Stimulated activated CD4-positive, alpha-beta T cell treated with anti-CD3 and anti-CD28 coated beads, Interleukin-15, amount 100 ng/mL, for 24 hours (primary cell): ENCODE measurements around the gene GABRR1.
A peak's percentile ranks its signal among the peaks of the same experiment; 100 is the strongest.
"Not testable (repeated sequence)": the region's sequence is repeated elsewhere in the genome, so short reads cannot be mapped to it uniquely, and the experiment has no call there.

ENCODE experiments used
- DNase-seq: peaks from one replicate; pipeline ENCODE4 v3.0.0-alpha.2; 2020

GABRR1 gene

DNA sequence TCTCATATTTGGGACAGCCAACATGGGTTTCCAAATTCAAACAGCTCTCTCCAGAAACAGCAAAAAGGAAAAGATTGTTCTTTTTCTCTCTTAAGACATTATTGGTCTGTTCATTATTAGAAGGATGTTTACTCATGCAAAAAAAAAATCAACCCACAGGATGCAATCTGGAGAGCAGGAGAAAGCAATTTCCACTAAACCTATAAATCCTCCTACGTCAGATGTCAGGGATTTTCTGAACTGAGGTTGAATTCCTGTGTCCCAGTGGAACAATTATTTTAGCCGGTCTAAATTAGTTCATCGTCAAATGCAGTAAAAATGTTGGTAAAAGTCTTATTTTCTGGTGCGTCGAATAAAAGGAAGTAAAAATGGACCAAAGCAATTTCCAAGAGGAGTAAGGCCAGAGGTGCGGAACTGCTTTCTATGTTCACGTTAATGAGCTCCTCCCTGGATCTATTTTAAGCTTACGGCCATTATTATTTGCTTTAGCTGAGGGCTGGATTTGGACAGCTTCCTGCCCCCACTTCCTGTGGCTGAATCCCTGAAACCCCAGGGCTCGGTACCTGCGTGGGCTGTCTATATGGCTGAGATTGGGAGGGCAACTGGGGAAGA, at the start of gene GABRR1:
Gene GABRR1, minus strand, starts transcription at position 60 of the 612 bp plus-strand sequence. Its CDS starts 36 bp downstream, at position 24.
- DNase-seq: no peak

DNA sequence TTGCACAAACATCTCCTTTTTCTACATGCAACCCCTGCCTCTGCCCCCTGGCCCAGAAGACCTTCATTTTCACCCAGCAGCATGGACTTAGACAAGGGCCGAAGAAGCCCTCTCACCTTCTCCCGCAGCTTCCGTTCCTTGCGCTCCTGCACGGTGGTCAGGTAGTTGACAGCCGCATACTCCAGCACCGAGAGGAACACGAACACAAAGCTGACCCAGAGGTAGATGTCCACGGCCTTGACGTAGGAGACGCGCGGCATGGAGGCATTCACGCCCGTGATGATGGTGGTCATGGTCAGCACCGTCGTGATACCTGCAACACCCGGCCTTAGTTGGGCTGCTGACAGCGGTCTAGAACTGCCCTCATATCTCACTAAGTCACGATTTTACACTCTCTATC, 47.1 kb upstream of the GABRR1 start:
- no peak for DNase-seq

DNA sequence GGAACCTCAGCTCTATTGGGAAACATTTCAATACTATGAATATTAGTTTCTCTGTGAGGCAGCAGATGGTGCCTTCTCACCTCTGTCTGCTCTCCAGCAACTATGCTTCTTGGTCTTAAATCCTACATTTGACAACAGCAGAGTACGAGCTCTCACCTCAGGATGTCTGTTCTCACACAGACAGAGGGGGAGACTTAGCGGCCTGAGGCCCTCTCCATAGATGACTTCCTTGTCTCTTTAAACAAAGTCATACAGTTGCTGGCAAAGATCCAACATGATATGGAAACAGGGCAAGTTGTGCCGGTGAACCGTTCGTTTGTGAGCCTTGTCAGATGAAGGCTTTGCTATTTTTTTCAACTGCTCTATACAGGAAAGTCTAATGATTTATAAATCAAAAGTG, 43.7 kb upstream of the GABRR1 start:
- no peak for DNase-seq

GRCh38 chr6:89260310-89260709, 43.2 kb upstream of the GABRR1 start:
- no peak for DNase-seq

DNA sequence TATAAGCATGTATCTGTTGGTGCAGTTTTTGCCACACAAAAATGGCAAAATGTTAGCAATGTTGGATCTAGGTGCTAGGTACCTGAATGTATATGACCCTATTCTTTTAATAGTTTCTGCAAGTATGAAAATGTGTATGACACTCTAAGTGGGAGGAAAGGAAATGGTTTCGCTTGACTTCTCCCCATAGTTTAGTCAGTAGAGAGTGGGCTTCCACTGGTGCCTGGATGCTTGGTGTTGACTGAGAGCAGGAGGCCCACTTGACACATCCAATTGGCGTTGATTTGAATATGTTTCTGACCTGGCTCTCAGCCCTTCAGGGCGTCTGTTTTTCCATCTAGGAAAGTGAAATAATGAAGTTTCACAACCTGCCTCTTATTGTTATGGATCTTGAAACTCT, 41.8 kb upstream of the GABRR1 start:
- DNase-seq: no peak

DNA sequence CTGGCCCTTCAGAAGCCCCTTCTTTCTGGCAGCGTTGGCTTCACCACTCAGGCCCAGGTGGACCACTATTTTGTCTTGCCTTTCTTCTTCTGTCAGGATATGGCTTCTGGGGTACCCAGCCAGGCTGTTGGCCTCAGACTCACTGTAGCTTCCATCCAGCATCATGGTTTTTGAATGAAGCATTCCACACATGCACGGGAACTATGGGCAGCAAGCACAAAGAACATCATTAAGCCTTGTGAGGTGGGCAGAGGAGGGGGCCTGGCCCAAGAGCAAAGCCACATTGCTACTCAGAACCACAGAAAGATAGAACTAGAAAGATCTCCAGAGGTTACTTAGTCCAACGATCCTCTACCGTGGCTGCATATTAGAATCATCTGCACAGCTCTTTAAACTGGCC, 40.6 kb upstream of the GABRR1 start:
- DNase-seq: no peak

- no peak for DNase-seq
Measured at GRCh38 chr6:89257346-89257745, 40.2 kb upstream of the GABRR1 start.

- no peak for DNase-seq
Measured at GRCh38 chr6:89255417-89255816, 38.3 kb upstream of the GABRR1 start.

- no peak for DNase-seq
Measured at GRCh38 chr6:89254569-89254968, 37.4 kb upstream of the GABRR1 start.

DNA sequence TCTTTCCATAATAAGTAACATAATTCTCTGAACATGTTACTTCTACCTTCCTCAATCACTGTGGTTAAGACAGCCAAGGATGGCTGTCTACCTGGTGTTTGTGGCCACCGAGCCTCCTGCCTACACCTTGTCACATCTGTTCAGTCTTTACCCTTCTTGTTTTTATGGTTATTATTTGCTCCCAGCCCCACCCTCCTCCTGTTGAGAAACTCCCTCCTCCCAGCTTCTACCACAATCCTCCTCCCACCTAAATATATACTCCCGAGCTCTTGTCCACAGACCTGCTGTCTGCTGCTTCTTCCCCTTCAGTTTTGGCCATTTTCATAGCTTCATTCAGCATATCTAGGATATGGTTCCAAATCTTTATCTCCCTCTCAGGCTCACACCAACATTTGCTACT, 35.7 kb upstream of the GABRR1 start:
- no peak for DNase-seq

- DNase-seq: no peak
Measured at GRCh38 chr6:89251976-89252375, 34.8 kb upstream of the GABRR1 start.

DNA sequence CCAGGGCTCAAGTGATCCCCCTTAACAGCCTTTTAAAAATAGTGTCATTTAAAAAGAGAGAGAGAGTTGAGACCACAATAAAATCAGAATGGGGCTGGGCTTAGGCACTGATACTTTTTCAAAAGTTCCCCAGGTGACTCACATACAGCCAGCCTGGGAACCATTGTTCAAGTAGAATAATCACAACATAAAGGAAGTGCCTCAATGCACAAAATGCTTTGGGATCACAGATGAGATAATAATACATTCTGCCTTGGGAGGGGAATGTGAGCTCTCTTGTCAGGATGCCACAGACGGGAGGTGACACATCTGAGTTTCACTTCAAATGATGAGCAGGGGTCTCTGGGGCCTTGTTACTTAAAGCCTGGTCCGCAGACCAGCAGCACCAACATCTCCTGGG, 34.0 kb upstream of the GABRR1 start:
- DNase-seq: no peak

DNA sequence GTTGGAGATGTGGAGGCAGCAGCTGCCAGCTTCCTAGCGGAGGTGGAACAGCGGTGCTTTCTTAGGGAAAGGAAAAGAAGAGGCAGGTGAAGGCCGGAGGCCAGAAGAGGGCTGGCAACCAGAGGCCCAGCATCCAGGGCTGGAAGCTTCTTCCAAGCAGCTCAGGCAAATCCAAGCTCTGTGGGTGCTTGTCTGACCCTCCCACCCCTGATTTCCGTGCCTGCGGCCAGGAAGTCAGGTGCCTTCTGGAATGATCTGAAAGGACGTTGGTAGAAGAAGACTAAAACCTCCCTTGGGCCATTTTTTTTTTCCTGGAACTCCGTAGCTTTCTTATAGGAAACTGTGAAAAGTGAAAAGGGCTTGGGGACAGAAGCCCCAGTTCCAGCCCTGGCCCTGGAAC, 33.1 kb upstream of the GABRR1 start:
- no peak for DNase-seq

DNA sequence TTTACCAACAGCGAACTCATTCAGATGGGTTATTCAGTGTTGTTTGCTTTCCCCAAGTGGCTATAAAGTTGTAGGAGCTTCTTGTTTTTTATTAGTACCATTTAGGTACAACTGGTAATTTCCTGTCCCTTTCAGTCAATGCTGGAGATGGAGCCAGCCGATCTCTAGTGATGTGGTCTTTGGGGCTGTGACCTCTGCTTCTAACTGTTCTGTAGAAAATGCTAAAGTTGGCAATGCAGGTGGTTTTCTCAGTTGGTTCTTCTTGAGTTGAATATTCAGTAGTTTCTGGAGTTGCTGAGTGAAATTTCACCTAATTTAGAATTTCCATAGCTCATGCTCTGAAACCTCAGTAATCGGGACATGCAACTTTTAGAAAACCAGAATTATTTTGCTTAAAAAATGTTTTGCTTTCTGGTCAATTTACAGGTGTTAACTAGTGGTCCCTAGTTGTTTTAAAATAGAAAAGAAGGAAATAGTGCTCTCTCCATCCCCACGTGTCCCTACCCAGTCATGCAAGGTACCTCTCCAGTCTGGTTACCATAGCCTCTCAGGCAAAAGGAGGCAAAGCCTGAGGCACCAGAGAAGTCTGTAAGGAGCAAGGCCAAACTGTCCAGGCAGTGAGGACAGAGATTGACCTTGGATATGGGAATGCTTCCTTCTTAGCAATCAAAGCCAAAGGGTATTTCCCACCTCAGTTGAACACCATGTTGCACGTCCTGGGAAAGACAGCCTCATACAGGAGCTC, 27.3 kb upstream of the GABRR1 start:
- DNase-seq: no peak

GRCh38 chr6:89243331-89243629, 26.1 kb upstream of the GABRR1 start:
- DNase-seq: no peak

GRCh38 chr6:89242574-89243330, 25.6 kb upstream of the GABRR1 start:
- DNase-seq: no peak

DNA sequence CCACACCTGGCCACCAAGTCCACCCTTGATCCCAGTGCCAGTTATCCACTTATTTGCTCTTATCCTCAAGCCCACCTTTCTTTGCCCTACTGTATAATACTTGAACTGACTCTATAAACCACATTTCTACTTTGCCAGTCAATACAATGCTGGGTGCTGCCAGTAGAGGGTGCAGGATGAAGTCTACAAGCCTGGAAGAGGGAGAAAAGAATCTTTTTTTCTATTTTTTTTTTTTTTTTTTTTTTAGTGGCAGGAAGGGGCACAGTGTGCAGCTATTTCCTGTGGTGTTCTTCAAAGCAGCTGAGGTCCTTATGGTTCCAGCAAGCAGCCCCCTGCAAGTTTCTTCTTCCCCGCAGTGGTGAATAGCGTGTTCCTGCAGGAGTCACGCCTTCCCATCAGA, 22.2 kb upstream of the GABRR1 start:
- DNase-seq: peak; percentile 44

GRCh38 chr6:89237158-89237557, 20.0 kb upstream of the GABRR1 start:
- DNase-seq: no peak

DNA sequence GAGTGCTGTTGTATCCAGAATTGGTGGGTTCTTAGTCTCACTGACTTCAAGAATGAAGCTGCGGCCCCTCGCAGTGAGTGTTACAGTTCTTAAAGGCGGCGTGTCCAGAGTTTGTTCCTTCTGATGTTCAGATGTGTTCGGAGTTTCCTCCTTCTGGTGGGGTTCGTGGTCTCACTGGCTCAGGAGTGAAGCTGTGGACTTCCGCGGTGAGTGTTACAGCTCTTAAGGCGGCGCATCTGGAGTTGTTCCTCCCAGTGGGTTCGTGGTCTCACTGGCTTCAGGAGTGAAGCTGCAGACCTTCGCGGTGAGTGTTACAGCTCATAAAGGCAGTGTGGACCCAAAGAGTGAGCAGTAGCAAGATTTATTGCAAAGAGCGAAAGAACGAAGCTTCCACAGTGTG, 16.4 kb upstream of the GABRR1 start:
- DNase-seq: not testable (repeated sequence)

DNA sequence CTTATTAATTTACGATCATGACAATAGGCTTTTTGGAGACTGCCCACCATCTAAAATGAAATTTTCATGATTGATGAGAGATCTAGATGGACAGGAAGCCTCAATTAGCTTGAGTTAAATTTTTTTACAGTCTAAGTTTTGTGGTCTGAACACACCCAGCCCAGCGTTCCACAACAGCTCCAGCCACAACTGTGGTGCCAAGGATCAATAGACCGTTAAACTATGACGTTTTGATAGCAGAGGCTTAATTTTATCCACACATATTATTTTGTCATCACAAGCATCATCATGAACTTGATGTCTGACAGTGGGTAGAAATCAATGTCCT, 5.5 kb upstream of the GABRR1 start:
- DNase-seq: no peak

DNA sequence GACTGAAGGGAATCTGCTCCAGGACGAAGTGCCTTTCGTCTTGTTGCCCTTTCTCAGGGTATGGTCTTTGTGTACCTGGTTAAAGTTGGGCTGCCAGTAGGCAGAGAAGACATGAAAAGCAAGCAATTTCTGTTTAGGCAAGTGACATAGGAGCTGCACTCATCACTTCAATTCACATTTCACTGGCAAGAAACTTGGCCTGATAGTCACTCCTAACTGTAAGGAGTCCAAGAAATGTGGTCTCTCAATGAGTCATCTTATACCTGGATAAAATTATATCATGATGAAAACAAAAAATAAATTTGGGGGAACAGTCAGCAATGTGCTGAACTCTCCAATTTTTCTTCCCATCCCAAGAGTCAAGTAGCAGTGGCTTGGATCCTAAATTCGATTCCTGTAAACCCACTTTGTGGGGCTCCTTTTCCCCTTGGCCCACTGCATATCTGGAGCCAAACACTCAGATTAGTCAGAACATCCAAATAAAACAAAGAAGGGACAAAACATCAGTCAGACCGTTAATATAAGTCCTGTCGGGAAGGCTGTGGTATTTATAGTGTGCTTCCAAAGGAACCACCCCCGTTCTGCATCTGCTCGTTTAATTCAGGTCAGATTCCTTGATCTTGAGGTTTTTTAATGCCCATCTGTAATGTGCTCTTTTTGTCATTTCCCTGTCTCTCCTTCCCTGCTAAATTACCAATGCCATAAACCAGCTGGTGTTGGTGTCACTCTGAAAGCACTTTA, 5.0 kb upstream of the GABRR1 start:
- no peak for DNase-seq

- DNase-seq: no peak
Measured at GRCh38 chr6:89221129-89221528, 4.0 kb upstream of the GABRR1 start.

GRCh38 chr6:89216411-89216810, 747 bp downstream of the GABRR1 start:
- DNase-seq: no peak

DNA sequence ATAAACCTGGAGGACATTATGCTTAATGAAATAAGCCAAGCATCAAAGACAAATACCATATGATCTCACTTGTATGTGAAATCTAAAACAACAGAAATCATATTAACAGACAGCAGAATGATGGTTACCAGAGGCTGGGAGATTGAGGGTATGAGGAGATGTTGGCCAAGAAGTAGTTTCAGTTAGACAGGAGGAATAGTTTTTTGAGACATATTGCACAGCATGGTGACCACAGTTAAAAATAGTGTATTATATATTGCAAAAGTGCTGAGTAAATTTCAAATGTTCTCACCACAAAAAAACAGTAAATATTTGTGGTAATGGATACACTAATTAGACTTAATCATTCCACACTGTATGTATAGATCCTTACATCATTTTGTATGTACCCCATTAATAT, 1.8 kb downstream of the GABRR1 start:
- no peak for DNase-seq
